GM10266 (cell line): ENCODE measurements around the gene APOM.

Experiments used
- DNase-seq: peaks from one replicate; pipeline ENCODE4 v3.0.0; 2012; ENCODE audit errors: extremely low spot score
- TF ChIP-seq, protein P1 (sequence below): IDR thresholded peaks from 2 replicates; pipeline ENCODE4 v1.5.1; 2012; ENCODE audit warnings: mild to moderate bottlenecking, low read depth; ENCODE audit not compliant: control insufficient read depth, insufficient read depth; ENCODE audit errors: missing control alignments

The APOM gene

DNA sequence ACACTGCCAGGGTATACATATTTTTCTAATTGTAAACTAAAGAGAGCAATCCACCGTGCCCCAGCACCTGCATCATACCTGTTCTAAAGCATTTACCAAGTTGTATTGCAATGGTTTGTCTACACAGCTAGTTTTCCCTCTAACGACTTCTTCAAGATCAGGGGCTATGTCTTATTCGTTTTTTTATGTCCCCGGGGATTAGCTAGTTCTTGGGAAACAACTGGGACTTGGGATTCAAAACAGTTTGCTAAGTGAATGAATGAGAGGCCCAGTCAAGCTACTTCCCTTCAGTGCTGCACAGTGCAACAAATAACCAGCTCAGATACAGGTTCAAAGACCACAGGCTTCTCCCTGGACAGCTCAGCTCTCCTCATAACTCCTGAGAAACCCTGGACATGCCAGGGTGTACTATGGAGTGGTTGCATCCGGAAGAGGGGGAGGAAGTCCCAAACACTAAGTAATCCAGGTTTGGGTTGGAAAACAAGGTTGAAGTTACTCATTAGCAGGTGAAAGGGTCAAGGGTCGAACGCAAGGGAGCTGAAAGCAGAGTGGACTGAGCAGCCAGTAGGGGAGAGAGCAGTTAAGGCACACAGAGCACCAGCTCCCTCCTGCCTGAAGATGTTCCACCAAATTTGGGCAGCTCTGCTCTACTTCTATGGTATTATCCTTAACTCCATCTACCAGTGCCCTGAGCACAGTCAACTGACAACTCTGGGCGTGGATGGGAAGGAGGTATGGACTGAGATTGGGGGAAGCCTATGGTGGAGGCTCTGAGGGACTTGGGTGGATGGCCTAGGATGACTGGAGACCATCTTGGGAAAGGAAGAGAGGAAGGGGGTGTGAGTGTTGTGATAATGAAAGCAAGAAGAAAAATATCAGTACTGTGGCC lies at the start of gene APOM:
APOM (plus strand) TSS at position 546 of the 889 bp plus-strand sequence; CDS start at position 619, 73 bp downstream.
- TF ChIP-seq, protein P1, sequence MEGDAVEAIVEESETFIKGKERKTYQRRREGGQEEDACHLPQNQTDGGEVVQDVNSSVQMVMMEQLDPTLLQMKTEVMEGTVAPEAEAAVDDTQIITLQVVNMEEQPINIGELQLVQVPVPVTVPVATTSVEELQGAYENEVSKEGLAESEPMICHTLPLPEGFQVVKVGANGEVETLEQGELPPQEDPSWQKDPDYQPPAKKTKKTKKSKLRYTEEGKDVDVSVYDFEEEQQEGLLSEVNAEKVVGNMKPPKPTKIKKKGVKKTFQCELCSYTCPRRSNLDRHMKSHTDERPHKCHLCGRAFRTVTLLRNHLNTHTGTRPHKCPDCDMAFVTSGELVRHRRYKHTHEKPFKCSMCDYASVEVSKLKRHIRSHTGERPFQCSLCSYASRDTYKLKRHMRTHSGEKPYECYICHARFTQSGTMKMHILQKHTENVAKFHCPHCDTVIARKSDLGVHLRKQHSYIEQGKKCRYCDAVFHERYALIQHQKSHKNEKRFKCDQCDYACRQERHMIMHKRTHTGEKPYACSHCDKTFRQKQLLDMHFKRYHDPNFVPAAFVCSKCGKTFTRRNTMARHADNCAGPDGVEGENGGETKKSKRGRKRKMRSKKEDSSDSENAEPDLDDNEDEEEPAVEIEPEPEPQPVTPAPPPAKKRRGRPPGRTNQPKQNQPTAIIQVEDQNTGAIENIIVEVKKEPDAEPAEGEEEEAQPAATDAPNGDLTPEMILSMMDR, result no peak

GRCh38 chr6:31607317-31607716 lies 48.4 kb upstream of the APOM start:
- TF ChIP-seq, protein P1, result no peak
- DNase-seq, result no peak

More for the DNA sequence above, at the start of gene APOM:
- DNase-seq, result no peak

GRCh38 chr6:31609519-31610406 lies 45.9 kb upstream of the APOM start:
- DNase-seq, result no peak
- TF ChIP-seq, protein P1, result no peak

- TF ChIP-seq, protein P1, result no peak
- no peak for DNase-seq
Measured at GRCh38 chr6:31610968-31611367, 44.7 kb upstream of the APOM start.

DNA sequence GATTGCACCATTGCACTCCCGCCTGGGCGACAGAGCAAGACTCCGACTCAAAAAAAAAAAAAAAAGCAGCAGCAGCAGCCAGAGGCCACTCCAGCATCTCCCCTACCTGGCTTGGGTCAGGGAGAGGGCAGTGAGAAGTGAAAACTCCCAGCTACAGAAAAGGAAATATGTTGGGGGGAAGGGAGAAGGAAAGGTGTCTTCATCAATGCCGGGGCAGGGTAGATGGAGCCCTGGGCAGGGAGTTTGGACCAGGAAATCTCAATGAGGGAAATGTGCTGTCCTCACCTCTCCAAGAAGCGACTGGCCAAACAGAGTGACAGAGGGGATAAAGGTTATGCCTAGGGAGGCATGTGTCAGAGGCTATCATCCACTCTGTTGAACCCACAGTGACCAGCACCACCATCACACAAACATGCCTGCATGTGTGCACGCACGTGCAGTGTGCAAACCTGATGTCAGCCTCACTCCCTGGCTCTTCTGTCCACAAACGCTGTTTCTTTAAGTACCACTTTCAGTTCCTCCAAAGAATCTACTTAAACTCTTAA lies 41.5 kb upstream of the APOM start:
- TF ChIP-seq, protein P1, result no peak
- DNase-seq, result peak; percentile 64

GRCh38 chr6:31614684-31615578 lies 40.8 kb upstream of the APOM start, which contains the start of gene AIF1:
Gene AIF1 (plus strand): TSS chr6:31615234. CDS start chr6:31615330, 96 bp downstream.
- TF ChIP-seq, protein P1, result no peak
- no peak for DNase-seq
